Hepatocyte (in vitro differentiated cells): ENCODE data around the gene ELAC1. TPM values are rescaled to one million over a fixed set of nuclear protein-coding genes. Genes with fewer than 3 reads are reported as not detected.
"Not testable (repeated sequence)": the region's sequence is repeated elsewhere in the genome, so short reads cannot be mapped to it uniquely, and the experiment has no call there.

Experiments used
- DNase-seq: peaks from one replicate; pipeline ENCODE4 v3.0.0-alpha.2; 2016; ENCODE audit warnings: low spot score
- H2AFZ ChIP-seq: fragments of 200-600 bp; sonication (generic); 2 replicates; pipeline ENCODE4 v1.6.0; 2016; ENCODE audit warnings: antibody characterized with exemption, mild to moderate bottlenecking
- H3K27ac ChIP-seq: fragments of 200-600 bp; sonication (generic); 2 replicates; pipeline ENCODE4 v1.5.1; 2016; ENCODE audit warnings: mild to moderate bottlenecking
- H3K27me3 ChIP-seq: fragments of 200-600 bp; sonication (generic); 2 replicates; pipeline ENCODE4 v1.6.1; 2016
- H3K36me3 ChIP-seq: fragments of 200-600 bp; sonication (generic); replicated peaks from 2 replicates; pipeline ENCODE4 v1.5.1; 2016; ENCODE audit warnings: low read depth; ENCODE audit not compliant: insufficient read depth
- H3K4me1 ChIP-seq: fragments of 200-600 bp; sonication (generic); 2 replicates; pipeline ENCODE4 v1.5.1; 2016; ENCODE audit warnings: mild to moderate bottlenecking, moderate library complexity; ENCODE audit not compliant: insufficient read depth
- H3K4me2 ChIP-seq: fragments of 200-600 bp; sonication (generic); 2 replicates; pipeline ENCODE4 v1.6.0; 2016
- H3K4me3 ChIP-seq: fragments of 200-600 bp; sonication (generic); 2 replicates; pipeline ENCODE4 v1.5.1; 2016; ENCODE audit warnings: mild to moderate bottlenecking
- H3K79me2 ChIP-seq: fragments of 200-600 bp; sonication (generic); 2 replicates; pipeline ENCODE4 v1.6.0; 2017; ENCODE audit warnings: mild to moderate bottlenecking
- H3K9me2 ChIP-seq: fragments of 200-600 bp; sonication (generic); replicated peaks from 2 replicates; pipeline ENCODE4 v1.6.0; 2017; ENCODE audit warnings: mild to moderate bottlenecking; ENCODE audit not compliant: insufficient read depth
- H3K9me3 ChIP-seq: fragments of 200-600 bp; sonication (generic); 2 replicates; pipeline ENCODE4 v1.5.1; 2016; ENCODE audit warnings: low read depth, mild to moderate bottlenecking
- H4K20me1 ChIP-seq: fragments of 200-600 bp; sonication (generic); 2 replicates; pipeline ENCODE4 v1.6.0; 2016; ENCODE audit warnings: mild to moderate bottlenecking; ENCODE audit not compliant: insufficient read depth, poor library complexity, severe bottlenecking
- CTCF ChIP-seq: fragments of 200-600 bp; sonication (generic); IDR thresholded peaks from 2 replicates; pipeline ENCODE4 v1.5.1; 2016; ENCODE audit warnings: antibody characterized with exemption, mild to moderate bottlenecking; ENCODE audit not compliant: poor library complexity
- EZH2 ChIP-seq: fragments of 200-600 bp; sonication (generic); IDR thresholded peaks from 2 replicates; pipeline ENCODE4 v1.6.1; 2016; ENCODE audit warnings: antibody characterized with exemption, mild to moderate bottlenecking, borderline replicate concordance
- EZH2phosphoT487 ChIP-seq: fragments of 200-600 bp; sonication (generic); IDR thresholded peaks from one replicate; pipeline ENCODE4 v1.6.1; 2018; ENCODE audit warnings: antibody characterized with exemption, mild to moderate bottlenecking, low read depth, moderate library complexity; ENCODE audit not compliant: unreplicated experiment, severe bottlenecking
- WGBS: methylation state at CpG from one replicate; pipeline ENCODE4 v1.1.6; 2016; ENCODE audit warnings: low lambda C conversion rate; ENCODE audit errors: missing lambda C conversion rate; 5-methylcytosine and 5-hydroxymethylcytosine counted together
- polyA plus RNA-seq: library from polyadenylated mRNA; unstranded; fragments of >200 nt; fragmentation: Nextera tagmentation; extraction: Ambion mirVana; gene quantifications from 2 replicates; pipeline ENCODE4 v1.2.1, GENCODE V29; 2016
- total RNA-seq: library from RNA; depleted of rRNA; stranded (reverse); fragments of >200 nt; gene quantifications from 2 replicates; pipeline ENCODE4 v1.2.3, GENCODE V29; 2014

Gene ELAC1
- total and polyA plus RNA-seq, 2 experiments from 2014 or later = 9.4 to 14.7 TPM

- peaks cover 6% of the 10 kb centered on the region for H3K79me2 ChIP-seq
- H3K9me3 ChIP-seq = no peaks in the 10 kb centered on the region
- H3K4me3 ChIP-seq = no peak overlapping the region
- peaks cover 4% of the 10 kb centered on the region for H3K4me1 ChIP-seq
- no peaks in the 10 kb centered on the region for H3K9me2 ChIP-seq
- no peaks in the 10 kb centered on the region for H3K36me3 ChIP-seq
- H2AFZ ChIP-seq = no peak overlapping the region
- DNase-seq = no peak
- TF ChIP-seq CTCF (no peak), EZH2phosphoT487 (no peak), EZH2 (no peak)
- WGBS = 71% methylated on average over 2 of the region's 2 CpGs
- H4K20me1 ChIP-seq = no peaks in the 10 kb centered on the region
- no peak overlapping the region for H3K27ac ChIP-seq
- no peaks in the 10 kb centered on the region for H3K27me3 ChIP-seq
- H3K4me2 ChIP-seq = no peak overlapping the region
These were observed 19.4 kb downstream of the ELAC1 start for GRCh38 chr18:50987261-50987660.

GRCh38 chr18:50989711-50990110 is 21.9 kb downstream of the ELAC1 start:
- no peak for DNase-seq
- H3K9me2 ChIP-seq = no peaks in the 10 kb centered on the region
- no peak overlapping the region for H3K27ac ChIP-seq
- H3K79me2 ChIP-seq = no peaks in the 10 kb centered on the region
- H3K36me3 ChIP-seq = no peaks in the 10 kb centered on the region
- H3K9me3 ChIP-seq = no peaks in the 10 kb centered on the region
- H4K20me1 ChIP-seq = no peaks in the 10 kb centered on the region
- TF ChIP-seq EZH2phosphoT487 = no peak
- no peak for TF ChIP-seq CTCF
- no peak for TF ChIP-seq EZH2
- H3K4me3 ChIP-seq = no peak overlapping the region
- WGBS = 93% methylated on average over 3 of the region's 3 CpGs
- peaks cover 4% of the 10 kb centered on the region for H3K4me1 ChIP-seq
- no peaks in the 10 kb centered on the region for H3K27me3 ChIP-seq
- no peak overlapping the region for H3K4me2 ChIP-seq
- no peak overlapping the region for H2AFZ ChIP-seq

- no peak overlapping the region for H2AFZ ChIP-seq
- no peaks in the 10 kb centered on the region for H3K27me3 ChIP-seq
- H3K79me2 ChIP-seq = no peaks in the 10 kb centered on the region
- H3K9me2 ChIP-seq = no peaks in the 10 kb centered on the region
- no peaks in the 10 kb centered on the region for H3K36me3 ChIP-seq
- no peak overlapping the region for H3K4me3 ChIP-seq
- DNase-seq = no peak
- H4K20me1 ChIP-seq = no peaks in the 10 kb centered on the region
- no peak overlapping the region for H3K4me2 ChIP-seq
- H3K9me3 ChIP-seq = no peaks in the 10 kb centered on the region
- TF ChIP-seq EZH2 (no peak), EZH2phosphoT487 (no peak), CTCF (no peak)
- no peak overlapping the region for H3K27ac ChIP-seq
- WGBS = 37% methylated on average over 3 of the region's 3 CpGs
- no peaks in the 10 kb centered on the region for H3K4me1 ChIP-seq
These were observed 24.5 kb downstream of the ELAC1 start for GRCh38 chr18:50992351-50992762.

- DNase-seq = no peak
- H3K4me1 ChIP-seq = no peaks in the 10 kb centered on the region
- 70% methylated on average over 2 of the region's 2 CpGs for WGBS
These were observed 26.2 kb downstream of the ELAC1 start for GRCh38 chr18:50994031-50994430.

GRCh38 chr18:51003174-51003573 is 35.3 kb downstream of the ELAC1 start:
- DNase-seq, H3K4me2 ChIP-seq, H4K20me1 ChIP-seq, H3K4me3 ChIP-seq, H3K27ac ChIP-seq, H3K79me2 ChIP-seq, H3K36me3 ChIP-seq, H3K9me3 ChIP-seq, H2AFZ ChIP-seq, H3K27me3 ChIP-seq, H3K9me2 ChIP-seq: not testable (repeated sequence)
- H3K4me1 ChIP-seq = peaks cover 14% of the 10 kb centered on the region
- 85% methylated on average over 2 of the region's 2 CpGs for WGBS

More at GRCh38 chr18:50994031-50994430, 26.2 kb downstream of the ELAC1 start:
- H3K9me3 ChIP-seq = no peaks in the 10 kb centered on the region
- H3K79me2 ChIP-seq = no peaks in the 10 kb centered on the region
- no peaks in the 10 kb centered on the region for H3K27me3 ChIP-seq
- no peak overlapping the region for H3K4me3 ChIP-seq
- no peak overlapping the region for H3K4me2 ChIP-seq
- H3K9me2 ChIP-seq = no peaks in the 10 kb centered on the region
- no peaks in the 10 kb centered on the region for H3K36me3 ChIP-seq
- H4K20me1 ChIP-seq = no peaks in the 10 kb centered on the region
- H3K27ac ChIP-seq = no peak overlapping the region
- TF ChIP-seq CTCF = no peak
- TF ChIP-seq EZH2phosphoT487 = no peak
- no peak for TF ChIP-seq EZH2
- no peak overlapping the region for H2AFZ ChIP-seq
